GM11168 (cell line): Measurements from ENCODE around the gene NT5C2.

ENCODE experiments used
- in situ Hi-C: fragments of 300-500 bp; cut with MboI; formaldehyde crosslinking; loops from one replicate; pipeline ENCODE4 v1.12.0; 2022; ENCODE audit warnings: low sequenced_read_pairs; ENCODE audit not compliant: unreplicated experiment

The NT5C2 gene

DNA sequence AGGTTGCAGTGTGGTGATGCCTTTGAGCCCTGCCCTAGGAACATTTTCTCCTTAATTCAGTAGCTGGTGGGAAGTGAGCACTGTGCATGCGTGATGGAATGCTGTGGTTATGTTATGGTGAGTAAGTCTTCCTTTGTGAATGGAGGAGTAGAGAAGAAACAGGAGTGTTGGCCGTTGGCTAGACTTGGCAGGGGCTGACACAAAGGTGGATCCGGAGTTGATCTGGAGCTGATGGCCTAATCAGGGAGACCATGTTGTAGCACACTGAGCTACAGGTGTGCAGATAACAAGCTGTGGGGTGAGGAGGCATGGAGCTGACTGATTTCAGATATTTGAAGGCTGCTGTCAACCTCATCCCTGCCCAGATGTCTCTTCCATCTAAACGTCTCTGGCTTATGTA, 152.7 kb downstream of the NT5C2 start:
- in situ Hi-C loops = no loop called here

DNA sequence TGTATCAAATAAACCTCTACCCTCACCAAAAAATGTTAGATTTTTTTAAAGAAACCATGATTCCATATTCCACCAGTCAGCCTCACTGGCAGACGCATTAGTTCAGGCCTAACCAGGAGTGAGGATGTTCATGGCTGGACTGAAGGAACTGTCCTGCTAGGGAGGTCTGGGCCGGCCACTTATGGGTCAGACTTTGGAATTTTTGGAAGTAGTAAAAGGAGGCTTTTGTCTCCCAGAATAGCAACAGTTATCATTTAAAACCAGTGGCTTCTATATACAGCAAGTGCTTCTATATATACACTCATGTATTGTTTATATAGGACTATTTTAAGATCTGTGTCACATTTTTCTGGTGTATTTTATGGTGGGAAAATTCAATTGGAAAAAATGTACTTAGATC, 154.5 kb downstream of the NT5C2 start:
- in situ Hi-C loops = no loop called here
